ENCODE data around the gene HLA-DPA1. TPM values are rescaled to one million over a fixed set of nuclear protein-coding genes. Genes with fewer than 3 reads are reported as not detected.

The HLA-DPA1 gene
- total and polyA plus RNA-seq, 2 donors (not counting 1 experiment from before 2014, with no cell fraction given): 1.5 to 9.1 TPM

- no peak overlapping the region for H2AFZ ChIP-seq (ENCODE audit: low read length)
- H4K20me1 ChIP-seq (ENCODE audit: control insufficient read depth, extremely low read depth, insufficient read depth, low read length): no peaks in the 10 kb centered on the region
- H3K36me3 ChIP-seq (ENCODE audit: control insufficient read depth, insufficient read depth, low read length): no peaks in the 10 kb centered on the region
- no peak for DNase-seq (ENCODE audit: low read depth in 2 of 2)
- no peaks in the 10 kb centered on the region for H3K9me3 ChIP-seq (ENCODE audit: control insufficient read depth, insufficient read depth, low read depth, low read length)
- H3K4me3 ChIP-seq (replicated peaks in 1 of 4; ENCODE audit: control extremely low read depth in 1 of 4, insufficient read depth in 1 of 4, low read depth in 3 of 4, low read length in 4 of 4): no peak overlapping the region
- H3K79me2 ChIP-seq (ENCODE audit: control insufficient read depth, insufficient read depth, low read length): no peaks in the 10 kb centered on the region
- no peaks in the 10 kb centered on the region for H3K4me1 ChIP-seq (ENCODE audit: control insufficient read depth, extremely low read depth, insufficient read depth, low read length)
- no peak overlapping the region for H3K9ac ChIP-seq (ENCODE audit: insufficient read depth, low read length)
- no peak overlapping the region for H3K27ac ChIP-seq (ENCODE audit: insufficient read depth, low read length)
- TF ChIP-seq CTCF (conservative IDR thresholded peaks at IDR 0.05 in 1 of 2, IDR thresholded peaks at IDR 0.05 in 1 of 2; ENCODE audit: low read depth in 1 of 2, low read length in 2 of 2): no peak
- no peak for TF ChIP-seq EZH2 (IDR thresholded peaks at IDR 0.05; ENCODE audit: low read length, missing control alignments)
- peaks cover 11% of the 10 kb centered on the region for H3K27me3 ChIP-seq (ENCODE audit: control insufficient read depth, insufficient read depth, low read length)
- H3K4me2 ChIP-seq (ENCODE audit: extremely low read depth, insufficient read depth, low read length): no peak overlapping the region
Observed at GRCh38 chr6:33093855-33094254, 20.4 kb upstream of the HLA-DPA1 start.

GRCh38 chr6:33092385-33092784 is 18.9 kb upstream of the HLA-DPA1 start:
- Histone ChIP-seq H3K27ac (ENCODE audit: insufficient read depth, low read length) (no peak overlapping the region), H4K20me1 (ENCODE audit: control insufficient read depth, extremely low read depth, insufficient read depth, low read length) (no peaks in the 10 kb centered on the region), H3K9me3 (ENCODE audit: control insufficient read depth, insufficient read depth, low read depth, low read length) (no peaks in the 10 kb centered on the region), H3K79me2 (ENCODE audit: control insufficient read depth, insufficient read depth, low read length) (no peaks in the 10 kb centered on the region), H3K27me3 (ENCODE audit: control insufficient read depth, insufficient read depth, low read length) (peaks cover 11% of the 10 kb centered on the region), H3K4me3 (replicated peaks in 1 of 4; ENCODE audit: control extremely low read depth in 1 of 4, insufficient read depth in 1 of 4, low read depth in 3 of 4, low read length in 4 of 4) (no peak overlapping the region), H3K9ac (ENCODE audit: insufficient read depth, low read length) (no peak overlapping the region), H3K4me2 (ENCODE audit: extremely low read depth, insufficient read depth, low read length) (no peak overlapping the region), H2AFZ (ENCODE audit: low read length) (no peak overlapping the region), H3K36me3 (ENCODE audit: control insufficient read depth, insufficient read depth, low read length) (no peaks in the 10 kb centered on the region), H3K4me1 (ENCODE audit: control insufficient read depth, extremely low read depth, insufficient read depth, low read length) (no peaks in the 10 kb centered on the region)
- no peak for DNase-seq (ENCODE audit: low read depth in 2 of 2)
- no peak for TF ChIP-seq EZH2 (IDR thresholded peaks at IDR 0.05; ENCODE audit: low read length, missing control alignments)
- no peak for TF ChIP-seq CTCF (conservative IDR thresholded peaks at IDR 0.05 in 1 of 2, IDR thresholded peaks at IDR 0.05 in 1 of 2; ENCODE audit: low read depth in 1 of 2, low read length in 2 of 2)

- DNase-seq (ENCODE audit: low read depth in 2 of 2): no peak
- H4K20me1 ChIP-seq (ENCODE audit: control insufficient read depth, extremely low read depth, insufficient read depth, low read length): no peaks in the 10 kb centered on the region
- no peak overlapping the region for H3K9ac ChIP-seq (ENCODE audit: insufficient read depth, low read length)
- peaks cover 11% of the 10 kb centered on the region for H3K27me3 ChIP-seq (ENCODE audit: control insufficient read depth, insufficient read depth, low read length)
- H3K36me3 ChIP-seq (ENCODE audit: control insufficient read depth, insufficient read depth, low read length): no peaks in the 10 kb centered on the region
- no peak overlapping the region for H2AFZ ChIP-seq (ENCODE audit: low read length)
- H3K9me3 ChIP-seq (ENCODE audit: control insufficient read depth, insufficient read depth, low read depth, low read length): no peaks in the 10 kb centered on the region
- no peaks in the 10 kb centered on the region for H3K79me2 ChIP-seq (ENCODE audit: control insufficient read depth, insufficient read depth, low read length)
- TF ChIP-seq CTCF (conservative IDR thresholded peaks at IDR 0.05 in 1 of 2, IDR thresholded peaks at IDR 0.05 in 1 of 2; ENCODE audit: low read depth in 1 of 2, low read length in 2 of 2) (peak in 1 of 2 donors; percentile 37), EZH2 (IDR thresholded peaks at IDR 0.05; ENCODE audit: low read length, missing control alignments) (no peak)
- no peak overlapping the region for H3K27ac ChIP-seq (ENCODE audit: insufficient read depth, low read length)
- H3K4me3 ChIP-seq (replicated peaks in 1 of 4; ENCODE audit: control extremely low read depth in 1 of 4, insufficient read depth in 1 of 4, low read depth in 3 of 4, low read length in 4 of 4): no peak overlapping the region
- H3K4me1 ChIP-seq (ENCODE audit: control insufficient read depth, extremely low read depth, insufficient read depth, low read length): no peaks in the 10 kb centered on the region
- H3K4me2 ChIP-seq (ENCODE audit: extremely low read depth, insufficient read depth, low read length): no peak overlapping the region
Observed at GRCh38 chr6:33091957-33092356, 18.5 kb upstream of the HLA-DPA1 start.
